Fibroblast of lung (primary cell): ENCODE measurements around the gene PIP5KL1.

Experiments used
- CTCF ChIP-seq, 2 donors: IDR thresholded peaks in 1 of 2; conservative IDR thresholded peaks in 1 of 2; 1 replicate in 1 of 2; 2 replicates in 1 of 2; pipeline ENCODE4 v1.5.1; 2011 to 2012; ENCODE audit warnings: low read length in 2 of 2, control low read depth in 1 of 2, inconsistent platforms in 1 of 2, low read depth in 1 of 2, mild to moderate bottlenecking in 1 of 2
- EZH2 ChIP-seq: IDR thresholded peaks from 2 replicates; pipeline ENCODE4 v1.5.1; 2012; ENCODE audit warnings: low read length, control low read depth, mild to moderate bottlenecking; ENCODE audit errors: missing control alignments

DNA sequence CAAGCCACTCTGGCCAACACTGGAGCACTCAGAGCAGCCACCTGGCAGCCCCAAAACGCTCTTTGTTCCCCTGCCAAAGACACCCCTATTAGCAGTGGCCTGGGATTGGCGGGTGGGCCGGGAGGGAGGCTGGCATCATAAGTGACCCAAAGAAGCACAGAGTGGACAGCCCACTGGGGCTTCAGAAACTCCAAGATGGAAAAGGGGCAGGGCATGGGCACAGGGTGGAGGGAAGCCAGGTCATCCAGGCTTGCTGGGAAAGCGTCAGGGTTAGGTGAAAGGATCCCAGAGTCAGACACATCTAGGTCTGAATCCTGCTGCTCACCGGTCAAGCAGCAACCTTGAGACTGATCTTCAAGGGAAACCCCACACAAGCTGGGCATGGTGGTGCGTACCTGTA is 35.4 kb upstream of the PIP5KL1 start:
- TF ChIP-seq CTCF (conservative IDR thresholded peaks at IDR 0.05 in 1 of 2, IDR thresholded peaks at IDR 0.05 in 1 of 2; ENCODE audit: low read depth in 1 of 2, low read length in 2 of 2): no peak
- no peak for TF ChIP-seq EZH2
